DND-41 (cell line): Measurements from ENCODE around the gene HIVEP1.

Experiments used
- CTCF ChIP-seq: IDR thresholded peaks from 2 replicates; pipeline ENCODE4 v1.5.1; 2012; ENCODE audit warnings: borderline replicate concordance, low read length, moderate library complexity, mild to moderate bottlenecking; ENCODE audit not compliant: poor library complexity, severe bottlenecking; ENCODE audit errors: extremely low read depth
- EZH2 ChIP-seq: IDR thresholded peaks from 3 replicates; pipeline ENCODE4 v1.6.1; 2012; ENCODE audit warnings: borderline replicate concordance, low read depth, mild to moderate bottlenecking, moderate library complexity, low read length, inconsistent platforms; ENCODE audit not compliant: severe bottlenecking

- no peak for TF ChIP-seq CTCF
- no peak for TF ChIP-seq EZH2
These were observed 91.0 kb downstream of the HIVEP1 start for GRCh38 chr6:12103158-12103557.
